ENCODE results near the gene FHIT. TPM values are rescaled to one million over a fixed set of nuclear protein-coding genes. Genes with fewer than 3 reads are reported as not detected.

Gene FHIT
- total and polyA plus RNA-seq, 10 of the 15 experiments (the other 5 are each of a cell fraction or from before 2014, with no cell fraction given), result 4.2 to 14.9 (median 9.4) TPM

DNA sequence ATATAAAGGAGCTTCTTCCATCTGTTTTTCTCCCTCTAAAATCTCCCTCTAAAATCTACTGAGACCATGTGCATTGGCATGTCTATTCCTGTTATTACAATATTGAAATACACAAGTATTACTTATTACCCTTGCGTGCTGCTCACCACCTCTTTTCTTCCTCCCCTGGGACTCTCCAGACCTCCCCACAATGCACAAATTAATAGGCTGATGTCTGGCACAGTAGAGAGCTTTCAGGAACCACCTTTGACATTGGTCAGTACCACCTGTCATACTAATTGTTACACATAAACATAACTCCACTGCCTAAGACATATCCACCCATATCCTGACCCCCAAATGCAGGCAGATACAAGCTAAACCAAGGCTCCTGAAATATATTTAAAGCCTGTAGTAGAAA, 722.6 kb downstream of the FHIT start (continued):
- TF ChIP-seq, protein P1, sequence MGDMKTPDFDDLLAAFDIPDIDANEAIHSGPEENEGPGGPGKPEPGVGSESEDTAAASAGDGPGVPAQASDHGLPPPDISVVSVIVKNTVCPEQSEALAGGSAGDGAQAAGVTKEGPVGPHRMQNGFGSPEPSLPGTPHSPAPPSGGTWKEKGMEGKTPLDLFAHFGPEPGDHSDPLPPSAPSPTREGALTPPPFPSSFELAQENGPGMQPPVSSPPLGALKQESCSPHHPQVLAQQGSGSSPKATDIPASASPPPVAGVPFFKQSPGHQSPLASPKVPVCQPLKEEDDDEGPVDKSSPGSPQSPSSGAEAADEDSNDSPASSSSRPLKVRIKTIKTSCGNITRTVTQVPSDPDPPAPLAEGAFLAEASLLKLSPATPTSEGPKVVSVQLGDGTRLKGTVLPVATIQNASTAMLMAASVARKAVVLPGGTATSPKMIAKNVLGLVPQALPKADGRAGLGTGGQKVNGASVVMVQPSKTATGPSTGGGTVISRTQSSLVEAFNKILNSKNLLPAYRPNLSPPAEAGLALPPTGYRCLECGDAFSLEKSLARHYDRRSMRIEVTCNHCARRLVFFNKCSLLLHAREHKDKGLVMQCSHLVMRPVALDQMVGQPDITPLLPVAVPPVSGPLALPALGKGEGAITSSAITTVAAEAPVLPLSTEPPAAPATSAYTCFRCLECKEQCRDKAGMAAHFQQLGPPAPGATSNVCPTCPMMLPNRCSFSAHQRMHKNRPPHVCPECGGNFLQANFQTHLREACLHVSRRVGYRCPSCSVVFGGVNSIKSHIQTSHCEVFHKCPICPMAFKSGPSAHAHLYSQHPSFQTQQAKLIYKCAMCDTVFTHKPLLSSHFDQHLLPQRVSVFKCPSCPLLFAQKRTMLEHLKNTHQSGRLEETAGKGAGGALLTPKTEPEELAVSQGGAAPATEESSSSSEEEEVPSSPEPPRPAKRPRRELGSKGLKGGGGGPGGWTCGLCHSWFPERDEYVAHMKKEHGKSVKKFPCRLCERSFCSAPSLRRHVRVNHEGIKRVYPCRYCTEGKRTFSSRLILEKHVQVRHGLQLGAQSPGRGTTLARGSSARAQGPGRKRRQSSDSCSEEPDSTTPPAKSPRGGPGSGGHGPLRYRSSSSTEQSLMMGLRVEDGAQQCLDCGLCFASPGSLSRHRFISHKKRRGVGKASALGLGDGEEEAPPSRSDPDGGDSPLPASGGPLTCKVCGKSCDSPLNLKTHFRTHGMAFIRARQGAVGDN (IDR thresholded peaks at IDR 0.05), result peak; percentile 34; the same call in 1 of the 2 replicates
- TF ChIP-seq, protein P2, sequence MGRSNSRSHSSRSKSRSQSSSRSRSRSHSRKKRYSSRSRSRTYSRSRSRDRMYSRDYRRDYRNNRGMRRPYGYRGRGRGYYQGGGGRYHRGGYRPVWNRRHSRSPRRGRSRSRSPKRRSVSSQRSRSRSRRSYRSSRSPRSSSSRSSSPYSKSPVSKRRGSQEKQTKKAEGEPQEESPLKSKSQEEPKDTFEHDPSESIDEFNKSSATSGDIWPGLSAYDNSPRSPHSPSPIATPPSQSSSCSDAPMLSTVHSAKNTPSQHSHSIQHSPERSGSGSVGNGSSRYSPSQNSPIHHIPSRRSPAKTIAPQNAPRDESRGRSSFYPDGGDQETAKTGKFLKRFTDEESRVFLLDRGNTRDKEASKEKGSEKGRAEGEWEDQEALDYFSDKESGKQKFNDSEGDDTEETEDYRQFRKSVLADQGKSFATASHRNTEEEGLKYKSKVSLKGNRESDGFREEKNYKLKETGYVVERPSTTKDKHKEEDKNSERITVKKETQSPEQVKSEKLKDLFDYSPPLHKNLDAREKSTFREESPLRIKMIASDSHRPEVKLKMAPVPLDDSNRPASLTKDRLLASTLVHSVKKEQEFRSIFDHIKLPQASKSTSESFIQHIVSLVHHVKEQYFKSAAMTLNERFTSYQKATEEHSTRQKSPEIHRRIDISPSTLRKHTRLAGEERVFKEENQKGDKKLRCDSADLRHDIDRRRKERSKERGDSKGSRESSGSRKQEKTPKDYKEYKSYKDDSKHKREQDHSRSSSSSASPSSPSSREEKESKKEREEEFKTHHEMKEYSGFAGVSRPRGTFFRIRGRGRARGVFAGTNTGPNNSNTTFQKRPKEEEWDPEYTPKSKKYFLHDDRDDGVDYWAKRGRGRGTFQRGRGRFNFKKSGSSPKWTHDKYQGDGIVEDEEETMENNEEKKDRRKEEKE (IDR thresholded peaks at IDR 0.05), result no peak
- no peak for TF ChIP-seq POLR2AphosphoS2 (IDR thresholded peaks at IDR 0.05; ENCODE audit: low read depth, low read length)
- no peak for TF ChIP-seq MTA3 (IDR thresholded peaks at IDR 0.05; ENCODE audit: borderline replicate concordance, low read length)
- no peak for TF ChIP-seq RELA (IDR thresholded peaks at IDR 0.05; ENCODE audit: borderline replicate concordance, partially characterized antibody)
- no peak for TF ChIP-seq BRCA1 (IDR thresholded peaks at IDR 0.05; ENCODE audit: low read depth, low read length)
- TF ChIP-seq TAF1 (IDR thresholded peaks at IDR 0.05; ENCODE audit: borderline replicate concordance, low read depth, low read length), result no peak
- peak; percentile 85; the same call in 1 of the 2 replicates for TF ChIP-seq BCL11A (IDR thresholded peaks at IDR 0.05; ENCODE audit: low read depth, low read length)
- TF ChIP-seq, protein P3, sequence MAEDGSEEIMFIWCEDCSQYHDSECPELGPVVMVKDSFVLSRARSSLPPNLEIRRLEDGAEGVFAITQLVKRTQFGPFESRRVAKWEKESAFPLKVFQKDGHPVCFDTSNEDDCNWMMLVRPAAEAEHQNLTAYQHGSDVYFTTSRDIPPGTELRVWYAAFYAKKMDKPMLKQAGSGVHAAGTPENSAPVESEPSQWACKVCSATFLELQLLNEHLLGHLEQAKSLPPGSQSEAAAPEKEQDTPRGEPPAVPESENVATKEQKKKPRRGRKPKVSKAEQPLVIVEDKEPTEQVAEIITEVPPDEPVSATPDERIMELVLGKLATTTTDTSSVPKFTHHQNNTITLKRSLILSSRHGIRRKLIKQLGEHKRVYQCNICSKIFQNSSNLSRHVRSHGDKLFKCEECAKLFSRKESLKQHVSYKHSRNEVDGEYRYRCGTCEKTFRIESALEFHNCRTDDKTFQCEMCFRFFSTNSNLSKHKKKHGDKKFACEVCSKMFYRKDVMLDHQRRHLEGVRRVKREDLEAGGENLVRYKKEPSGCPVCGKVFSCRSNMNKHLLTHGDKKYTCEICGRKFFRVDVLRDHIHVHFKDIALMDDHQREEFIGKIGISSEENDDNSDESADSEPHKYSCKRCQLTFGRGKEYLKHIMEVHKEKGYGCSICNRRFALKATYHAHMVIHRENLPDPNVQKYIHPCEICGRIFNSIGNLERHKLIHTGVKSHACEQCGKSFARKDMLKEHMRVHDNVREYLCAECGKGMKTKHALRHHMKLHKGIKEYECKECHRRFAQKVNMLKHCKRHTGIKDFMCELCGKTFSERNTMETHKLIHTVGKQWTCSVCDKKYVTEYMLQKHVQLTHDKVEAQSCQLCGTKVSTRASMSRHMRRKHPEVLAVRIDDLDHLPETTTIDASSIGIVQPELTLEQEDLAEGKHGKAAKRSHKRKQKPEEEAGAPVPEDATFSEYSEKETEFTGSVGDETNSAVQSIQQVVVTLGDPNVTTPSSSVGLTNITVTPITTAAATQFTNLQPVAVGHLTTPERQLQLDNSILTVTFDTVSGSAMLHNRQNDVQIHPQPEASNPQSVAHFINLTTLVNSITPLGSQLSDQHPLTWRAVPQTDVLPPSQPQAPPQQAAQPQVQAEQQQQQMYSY (CRISPR knock-in tag; IDR thresholded peaks at IDR 0.05), result no peak
- TF ChIP-seq, protein P4, sequence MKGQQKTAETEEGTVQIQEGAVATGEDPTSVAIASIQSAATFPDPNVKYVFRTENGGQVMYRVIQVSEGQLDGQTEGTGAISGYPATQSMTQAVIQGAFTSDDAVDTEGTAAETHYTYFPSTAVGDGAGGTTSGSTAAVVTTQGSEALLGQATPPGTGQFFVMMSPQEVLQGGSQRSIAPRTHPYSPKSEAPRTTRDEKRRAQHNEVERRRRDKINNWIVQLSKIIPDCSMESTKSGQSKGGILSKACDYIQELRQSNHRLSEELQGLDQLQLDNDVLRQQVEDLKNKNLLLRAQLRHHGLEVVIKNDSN (IDR thresholded peaks at IDR 0.05; ENCODE audit: borderline replicate concordance, extremely low read length, insufficient read depth, low read depth, low read length), result no peak
- no peak for TF ChIP-seq PAX8 (IDR thresholded peaks at IDR 0.05)
- no peak for TF ChIP-seq CREM (IDR thresholded peaks at IDR 0.05; ENCODE audit: low read depth)
- TF ChIP-seq RFX5 (IDR thresholded peaks at IDR 0.05; ENCODE audit: low read depth, low read length), result no peak
- no peak for TF ChIP-seq STAT3 (IDR thresholded peaks at IDR 0.05; ENCODE audit: low read depth, low read length)
